ENCODE results near the gene FRMD1.

GRCh38 chr6:168054765-168055560 is 24.0 kb downstream of the FRMD1 start:
- TF ChIP-seq CTCF (IDR thresholded peaks at IDR 0.05; ENCODE audit: extremely low read depth in 1 of 2, insufficient read depth in 1 of 2, low read depth in 1 of 2, low read length in 2 of 2) (no peak), EZH2 (IDR thresholded peaks at IDR 0.05; ENCODE audit: borderline replicate concordance, low read depth, low read length, severe bottlenecking) (no peak)
